C4-2B (cell line): ENCODE data around the gene COX6A1.

ENCODE experiments used
- CTCF ChIP-seq: fragments of 450-650 bp; conservative IDR thresholded peaks from 2 replicates; pipeline ENCODE4 v1.5.1; 2017; ENCODE audit warnings: mild to moderate bottlenecking
- ZFX ChIP-seq: fragments of 450-650 bp; IDR thresholded peaks from 2 replicates; pipeline ENCODE4 v1.6.1; 2017

DNA sequence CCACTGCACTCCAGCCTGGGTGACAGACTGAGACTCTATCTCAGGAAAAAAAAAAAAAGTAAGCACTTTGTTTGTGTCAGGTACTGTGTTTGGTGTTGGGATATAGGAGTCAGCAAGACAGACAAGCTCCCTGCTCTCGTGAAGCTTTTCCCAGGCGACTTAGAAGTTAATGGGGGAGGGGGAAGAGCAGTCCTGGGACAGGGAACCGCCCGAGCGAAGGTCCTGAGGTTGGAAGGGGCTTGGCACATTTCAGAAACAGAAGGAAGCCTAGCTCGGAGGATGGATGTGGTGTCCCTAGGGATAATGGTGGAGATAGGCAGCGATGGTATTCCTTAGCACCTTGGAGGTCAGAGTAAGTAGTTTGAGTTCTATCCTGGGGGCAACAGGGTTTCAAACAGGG lies 8.5 kb upstream of the COX6A1 start:
- TF ChIP-seq CTCF (no peak), ZFX (no peak)
